NCI-H187 (cell line): ENCODE results near the gene CLSTN2.

Experiments used
- DNase-seq, 2 experiments: peaks; one replicate each; lab custom pipeline; 2025; lab: John Stamatoyannopoulos, UW

The CLSTN2 gene

GRCh38 chr3:140187028-140187427, 252.0 kb downstream of the CLSTN2 start:
- DNase-seq = no peak

- DNase-seq = no peak
Observed at GRCh38 chr3:140187656-140188221, 252.8 kb downstream of the CLSTN2 start.

DNA sequence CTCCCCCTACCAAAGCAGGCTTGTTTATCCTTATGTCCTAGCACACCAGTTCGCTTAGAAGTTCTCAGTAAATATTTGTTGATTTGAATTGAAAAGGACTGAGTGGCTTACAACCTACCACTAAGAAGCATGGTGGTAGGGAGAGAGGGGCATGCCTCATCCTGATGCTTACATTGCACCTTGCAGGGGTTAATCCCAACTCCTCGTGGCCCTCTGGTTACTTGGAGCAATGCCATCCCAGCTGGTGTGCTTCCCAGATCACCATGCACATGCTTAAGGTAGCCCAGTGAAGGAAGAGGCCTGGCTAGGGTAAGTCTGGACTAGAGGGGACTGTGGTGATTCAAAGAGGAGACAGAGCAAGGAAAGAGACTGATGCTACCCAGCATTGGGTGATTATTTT, 253.3 kb downstream of the CLSTN2 start:
- no peak for DNase-seq

DNA sequence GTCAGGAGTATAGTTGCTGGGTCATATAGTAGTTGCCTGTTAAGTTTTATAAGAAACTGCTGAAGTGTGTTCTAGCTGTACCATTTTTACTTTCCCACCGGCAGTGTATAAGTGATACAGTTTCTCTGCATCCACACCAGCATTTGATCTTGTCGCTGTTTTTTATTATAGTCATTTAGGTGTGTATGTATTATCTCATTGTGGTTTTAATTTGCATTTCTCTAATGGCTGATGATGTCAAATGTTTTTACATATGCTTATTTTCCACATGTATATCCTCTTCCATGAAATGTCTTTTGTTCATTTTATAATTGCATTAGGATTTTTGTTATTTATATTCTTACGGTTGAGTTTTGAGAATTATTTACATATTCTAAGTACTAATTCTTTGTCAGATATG, 254.3 kb downstream of the CLSTN2 start:
- DNase-seq = no peak

GRCh38 chr3:140189976-140190375, 255.0 kb downstream of the CLSTN2 start:
- no peak for DNase-seq

DNA sequence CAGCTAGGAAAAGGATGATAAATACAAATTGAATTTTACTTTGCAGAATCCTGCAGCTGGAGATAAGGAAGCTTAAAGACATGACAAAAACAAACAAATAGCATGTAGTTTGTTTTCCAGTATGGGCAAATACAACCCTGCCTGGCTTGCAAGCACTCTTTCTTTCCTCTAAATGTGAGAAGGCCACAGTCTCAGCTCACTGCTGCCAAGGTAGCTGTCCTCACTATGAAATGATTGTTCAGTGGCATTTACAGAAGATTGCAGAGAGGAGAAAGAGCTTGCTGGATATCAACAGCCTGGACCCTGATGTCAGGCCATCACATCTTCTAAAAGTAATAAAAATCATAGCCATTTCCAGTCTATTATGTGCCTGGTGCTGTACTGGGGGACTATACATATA, 262.0 kb downstream of the CLSTN2 start:
- no peak for DNase-seq

DNA sequence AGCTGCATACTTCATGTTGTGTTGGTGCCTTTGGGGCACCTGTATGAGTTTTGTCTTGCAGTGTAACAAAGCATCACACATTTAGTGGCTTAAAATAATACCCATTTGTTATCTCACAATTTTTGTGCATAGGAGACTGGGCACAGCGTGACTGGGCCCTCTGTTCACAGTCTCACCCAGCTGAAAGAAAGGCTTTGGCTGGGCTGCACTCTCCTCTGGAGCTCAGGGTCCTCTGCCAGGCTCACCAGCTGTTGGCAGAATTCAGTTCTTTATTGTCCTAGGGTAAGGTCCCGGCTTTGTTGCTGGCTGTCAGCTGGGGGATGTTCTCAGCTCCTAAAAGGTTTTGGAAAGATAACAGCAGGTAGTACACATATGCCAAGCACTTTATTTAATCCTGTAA, 263.3 kb downstream of the CLSTN2 start:
- DNase-seq = no peak

GRCh38 chr3:140199008-140199407, 264.0 kb downstream of the CLSTN2 start:
- no peak for DNase-seq

DNA sequence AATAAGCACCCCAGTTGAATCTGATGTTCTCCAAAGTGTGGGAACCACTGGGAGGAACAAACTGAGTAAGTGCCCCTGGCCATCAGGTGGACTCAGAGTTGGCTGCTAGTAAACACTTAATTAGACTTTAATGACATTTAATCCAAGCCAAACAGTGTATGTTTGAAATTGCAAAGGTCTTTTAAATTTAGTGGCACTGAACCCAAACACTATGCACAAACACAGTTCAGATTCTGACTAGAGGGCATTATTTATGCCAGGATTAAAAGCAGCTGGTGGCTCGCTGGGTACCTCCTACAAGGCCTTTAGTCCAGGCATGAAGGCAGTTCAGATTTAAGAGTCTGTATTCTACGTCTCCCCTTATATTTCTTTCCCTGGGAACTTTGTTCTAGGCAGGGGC, 264.8 kb downstream of the CLSTN2 start:
- no peak for DNase-seq

DNA sequence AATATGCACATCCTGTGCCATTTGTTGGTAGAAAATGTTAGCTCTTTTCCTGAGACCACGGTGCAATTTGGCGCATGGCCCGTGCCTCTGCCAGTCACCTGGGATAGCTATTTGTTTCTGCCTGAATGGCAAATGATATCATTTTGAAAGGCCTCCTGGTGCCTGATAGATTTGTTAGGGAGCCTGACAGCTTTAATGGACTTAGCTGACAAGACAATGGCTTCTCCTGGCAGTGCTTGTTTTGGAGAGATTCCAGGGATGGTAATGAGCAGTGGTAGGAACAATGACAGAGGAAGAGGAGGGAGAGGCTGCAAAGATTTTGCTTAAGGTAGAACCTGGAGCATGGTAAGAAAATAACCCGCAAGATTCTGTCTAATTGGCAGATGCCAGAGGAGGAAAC, 268.5 kb downstream of the CLSTN2 start:
- DNase-seq = peak; percentile 46 to 60

- DNase-seq = no peak
Observed at GRCh38 chr3:140204271-140204984, 269.4 kb downstream of the CLSTN2 start.

DNA sequence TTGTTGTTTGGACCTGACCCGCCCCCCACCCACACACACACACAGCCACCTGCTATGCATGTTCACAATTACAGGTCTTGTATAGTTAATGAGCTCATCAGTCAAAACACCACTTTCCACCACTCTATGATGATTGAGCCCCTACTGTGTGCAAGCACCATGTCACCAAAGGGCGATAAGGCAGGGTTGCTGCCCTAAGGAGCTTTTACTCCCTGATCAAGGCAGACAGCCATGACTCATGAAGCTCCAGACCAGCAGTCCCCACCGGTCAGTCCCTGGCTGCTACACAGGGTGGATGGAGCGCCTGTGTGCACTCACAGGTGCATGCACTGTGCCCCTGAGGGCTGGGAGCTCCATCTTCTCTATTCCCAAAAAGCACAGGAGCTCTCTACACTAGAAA, 270.6 kb downstream of the CLSTN2 start:
- no peak for DNase-seq

GRCh38 chr3:140206196-140207040, 271.4 kb downstream of the CLSTN2 start:
- DNase-seq = peak; percentile 75 to 86

DNA sequence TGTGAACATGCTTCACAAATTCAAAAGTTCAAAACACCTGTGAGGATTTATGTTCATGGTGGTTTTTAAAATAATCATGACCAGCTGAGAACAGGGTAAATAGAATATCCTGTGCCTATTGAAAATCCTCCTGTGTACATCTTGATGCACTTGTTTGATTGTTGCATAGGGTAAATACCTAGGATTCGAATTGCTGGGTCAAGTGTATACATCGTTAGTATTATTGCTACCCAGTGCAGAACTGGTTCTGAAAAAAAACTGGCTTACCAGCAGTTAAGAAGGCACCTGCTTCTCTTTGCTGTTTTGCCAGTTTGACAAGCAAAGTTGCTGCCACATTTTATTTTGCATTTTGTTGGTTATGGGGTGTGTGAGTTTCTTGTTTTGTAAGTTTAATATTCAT, 272.6 kb downstream of the CLSTN2 start:
- no peak for DNase-seq

GRCh38 chr3:140216249-140216648, 281.3 kb downstream of the CLSTN2 start:
- no peak for DNase-seq

DNA sequence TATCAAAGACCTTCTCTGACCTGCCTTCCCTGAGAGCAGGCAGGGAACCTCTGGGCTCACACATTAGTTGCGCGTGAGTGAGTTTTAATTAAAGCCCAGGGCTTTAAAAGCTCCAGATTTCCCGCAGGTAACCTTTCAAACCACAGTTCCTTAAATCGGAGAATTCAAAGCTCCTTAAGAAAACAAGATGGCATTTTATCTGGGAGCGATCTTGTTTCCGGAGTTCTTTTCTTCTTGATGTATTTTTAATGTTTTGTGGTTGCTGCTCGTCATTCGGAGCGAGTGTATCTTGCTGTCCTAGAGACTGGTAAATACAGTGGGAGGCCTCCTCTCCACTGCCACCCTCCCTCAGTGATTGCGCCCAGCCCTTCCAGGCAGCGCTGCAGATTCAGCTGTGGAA, 284.3 kb downstream of the CLSTN2 start:
- DNase-seq = peak in 1 of 2 experiments; percentile 35

- no peak for DNase-seq
Observed at GRCh38 chr3:140219923-140220452, 285.0 kb downstream of the CLSTN2 start.

GRCh38 chr3:140223197-140223596, 288.2 kb downstream of the CLSTN2 start:
- DNase-seq = no peak

DNA sequence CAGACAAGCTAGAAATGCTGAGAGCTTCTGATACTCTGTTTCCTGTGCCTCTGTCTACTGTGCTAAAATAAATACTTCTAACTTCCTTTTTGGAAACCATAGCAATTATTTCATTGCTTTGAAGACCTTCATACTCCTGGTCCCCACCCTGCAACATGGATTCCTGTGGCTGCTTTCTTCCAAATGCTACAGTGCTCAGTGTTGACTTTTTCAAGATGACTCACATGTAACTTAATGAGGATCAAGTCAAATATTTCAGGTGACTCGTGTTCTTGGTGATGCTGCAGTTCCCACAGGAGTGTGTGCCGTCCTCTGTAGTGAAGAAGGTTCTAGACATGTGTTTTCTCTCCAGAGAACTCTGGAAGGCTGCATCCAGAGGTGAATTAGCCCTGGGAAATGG, 288.6 kb downstream of the CLSTN2 start:
- no peak for DNase-seq

DNA sequence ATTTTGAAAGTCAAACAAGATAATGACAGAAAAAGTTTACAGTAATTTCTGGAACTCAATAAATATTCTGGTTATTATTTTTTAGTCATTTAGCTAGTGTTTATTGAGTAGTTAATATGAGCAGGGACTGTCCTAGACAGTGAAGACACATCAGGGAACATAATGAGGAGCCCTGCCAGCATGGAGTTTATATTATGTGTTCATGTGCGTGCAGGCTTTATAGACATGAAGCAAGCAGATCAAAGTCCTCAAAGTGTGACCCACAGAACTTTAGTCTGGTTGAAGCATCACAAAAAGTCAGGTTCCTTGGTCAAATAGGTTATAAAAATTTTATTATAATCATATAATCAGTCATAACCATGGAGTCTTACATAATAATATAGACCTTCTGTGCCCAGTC, 289.3 kb downstream of the CLSTN2 start:
- no peak for DNase-seq

GRCh38 chr3:140225996-140226395, 291.0 kb downstream of the CLSTN2 start:
- no peak for DNase-seq

DNA sequence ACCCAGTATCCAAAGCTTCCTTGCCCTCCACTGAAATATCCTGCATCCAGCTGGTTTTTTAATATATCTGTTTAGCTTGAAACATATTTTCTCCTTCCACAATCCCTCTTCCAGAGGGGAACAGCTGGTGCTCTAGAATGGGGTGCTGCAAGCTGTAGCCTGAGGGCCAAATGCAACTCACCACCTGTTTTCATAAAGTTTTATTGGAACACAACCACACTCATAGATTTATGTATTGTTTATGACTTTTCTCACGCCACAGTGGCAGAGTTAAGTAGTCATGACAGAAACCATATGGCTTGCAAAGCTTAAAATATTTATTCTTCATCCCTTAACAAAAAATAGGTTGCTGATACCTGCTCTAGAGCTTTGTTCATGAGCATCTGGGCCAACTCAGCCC, 298.7 kb downstream of the CLSTN2 start:
- no peak for DNase-seq

GRCh38 chr3:140234256-140234655, 299.3 kb downstream of the CLSTN2 start:
- DNase-seq = no peak
